DMS114 treated with DMSO at 0.1 percent for 48 hours (cell line): Measurements from ENCODE around the gene PPFIA2.

Source experiments
- DNase-seq: peaks from one replicate; lab custom pipeline; 2025; ENCODE audit not compliant: unreplicated experiment; lab: John Stamatoyannopoulos, UW

The PPFIA2 gene

GRCh38 chr12:81365284-81365683, 393.9 kb downstream of the PPFIA2 start:
- DNase-seq = no peak

- no peak for DNase-seq
Measured at GRCh38 chr12:81360916-81361315, 398.2 kb downstream of the PPFIA2 start.

- DNase-seq = no peak
Measured at GRCh38 chr12:81359736-81360135, 399.4 kb downstream of the PPFIA2 start.

GRCh38 chr12:81354327-81354932, 404.7 kb downstream of the PPFIA2 start:
- no peak for DNase-seq

GRCh38 chr12:81350309-81350708, 408.8 kb downstream of the PPFIA2 start:
- DNase-seq = no peak

GRCh38 chr12:81347404-81347803, 411.7 kb downstream of the PPFIA2 start:
- DNase-seq = no peak

- no peak for DNase-seq
Measured at GRCh38 chr12:81340910-81341309, 418.2 kb downstream of the PPFIA2 start.

GRCh38 chr12:81339071-81339470, 420.1 kb downstream of the PPFIA2 start:
- no peak for DNase-seq

- no peak for DNase-seq
Measured at GRCh38 chr12:81337886-81338285, 421.3 kb downstream of the PPFIA2 start.

- DNase-seq = no peak
Measured at GRCh38 chr12:81333812-81334211, 425.3 kb downstream of the PPFIA2 start.

GRCh38 chr12:81332054-81332453, 427.1 kb downstream of the PPFIA2 start:
- no peak for DNase-seq

- DNase-seq = no peak
Measured at GRCh38 chr12:81330480-81330879, 428.7 kb downstream of the PPFIA2 start.

- no peak for DNase-seq
Measured at GRCh38 chr12:81329085-81329484, 430.1 kb downstream of the PPFIA2 start.

GRCh38 chr12:81327425-81327824, 431.7 kb downstream of the PPFIA2 start:
- DNase-seq = no peak

- no peak for DNase-seq
Measured at GRCh38 chr12:81325086-81325485, 434.1 kb downstream of the PPFIA2 start.

GRCh38 chr12:81314903-81315531, 444.1 kb downstream of the PPFIA2 start:
- no peak for DNase-seq

- no peak for DNase-seq
Measured at GRCh38 chr12:81303935-81304334, 455.2 kb downstream of the PPFIA2 start.

GRCh38 chr12:81300454-81300853, 458.7 kb downstream of the PPFIA2 start:
- no peak for DNase-seq

- DNase-seq = no peak
Measured at GRCh38 chr12:81297601-81298000, 461.5 kb downstream of the PPFIA2 start.

GRCh38 chr12:81296556-81297305, 462.4 kb downstream of the PPFIA2 start:
- DNase-seq = no peak

GRCh38 chr12:81295251-81295650, 463.9 kb downstream of the PPFIA2 start:
- DNase-seq = no peak
